HG03520 (cell line): ENCODE data around the gene CPNE1.

Experiments used
- ATAC-seq: cut with Tn5 transposase; IDR thresholded peaks from one replicate; pipeline ENCODE4 v1.9.1; 2021; ENCODE audit warnings: mild to moderate bottlenecking, moderate library complexity; ENCODE audit not compliant: unreplicated experiment

CPNE1 gene

GRCh38 chr20:35600993-35601973 is 63.4 kb downstream of the CPNE1 start:
- no peak for ATAC-seq

DNA sequence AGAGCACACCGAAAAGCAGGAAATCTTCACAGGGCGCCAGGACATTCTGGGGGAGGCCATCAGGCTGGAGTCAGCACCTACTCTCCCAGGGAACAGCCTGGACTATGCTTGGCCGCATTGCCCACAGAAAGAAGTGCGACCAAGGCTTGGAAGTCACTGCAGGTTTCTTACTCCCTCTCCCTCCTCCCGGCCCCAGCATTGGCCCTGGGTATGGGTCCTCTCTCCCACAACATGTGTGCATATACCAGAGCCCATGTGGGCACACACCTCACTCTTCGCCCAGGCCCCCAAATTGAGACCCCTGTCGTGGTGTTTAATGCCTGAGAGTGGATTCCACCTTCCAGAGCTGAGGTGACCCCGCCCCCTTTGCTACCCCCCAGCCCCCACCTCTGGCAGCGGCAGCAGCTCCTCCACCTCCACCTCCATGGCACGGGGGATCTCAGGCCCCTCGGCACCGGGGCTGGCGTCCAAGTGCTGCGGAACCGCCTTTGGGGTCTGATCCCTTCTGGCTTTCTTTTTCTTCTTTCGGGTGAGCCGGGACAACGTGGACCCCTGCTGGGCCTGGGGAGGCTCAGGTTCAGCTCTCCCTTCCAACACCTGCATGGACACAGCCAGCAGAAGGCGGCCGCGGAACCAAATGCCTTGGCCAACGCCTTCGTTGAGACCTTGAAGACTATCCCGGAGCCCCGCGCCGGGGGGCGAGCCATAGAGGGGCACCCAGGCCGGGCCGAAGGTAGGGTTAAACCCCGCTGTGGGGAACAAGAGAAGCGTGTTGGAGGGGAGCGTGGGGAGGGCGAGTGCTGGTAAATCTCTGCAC is 64.3 kb downstream of the CPNE1 start:
- no peak for ATAC-seq

- no peak for ATAC-seq
Measured at GRCh38 chr20:35599776-35600120, 65.0 kb downstream of the CPNE1 start.

GRCh38 chr20:35598899-35599775 is 65.6 kb downstream of the CPNE1 start:
- no peak for ATAC-seq

- no peak for ATAC-seq
Measured at GRCh38 chr20:35598476-35598875, 66.2 kb downstream of the CPNE1 start.

- no peak for ATAC-seq
Measured at GRCh38 chr20:35597186-35597585, 67.5 kb downstream of the CPNE1 start.

DNA sequence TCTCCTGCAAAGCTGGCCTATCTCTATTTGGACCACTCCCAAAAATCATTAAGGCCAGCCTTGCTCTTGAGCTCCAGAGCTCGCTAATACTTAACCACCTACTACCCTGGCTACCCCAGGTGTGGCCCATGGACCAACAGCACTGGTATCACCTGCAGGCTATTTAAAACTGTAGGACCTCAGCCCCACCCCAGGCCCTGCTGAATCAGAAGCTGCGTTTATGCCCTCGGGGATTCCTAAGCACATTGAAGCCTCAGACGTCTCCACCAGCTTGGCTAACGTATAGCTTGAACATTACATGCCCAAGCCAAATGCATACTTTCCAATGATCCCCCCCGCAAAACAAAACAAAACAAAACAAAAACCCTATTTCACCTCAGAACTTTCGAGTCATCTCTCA is 68.8 kb downstream of the CPNE1 start:
- no peak for ATAC-seq

GRCh38 chr20:35595456-35595855 is 69.2 kb downstream of the CPNE1 start:
- no peak for ATAC-seq

DNA sequence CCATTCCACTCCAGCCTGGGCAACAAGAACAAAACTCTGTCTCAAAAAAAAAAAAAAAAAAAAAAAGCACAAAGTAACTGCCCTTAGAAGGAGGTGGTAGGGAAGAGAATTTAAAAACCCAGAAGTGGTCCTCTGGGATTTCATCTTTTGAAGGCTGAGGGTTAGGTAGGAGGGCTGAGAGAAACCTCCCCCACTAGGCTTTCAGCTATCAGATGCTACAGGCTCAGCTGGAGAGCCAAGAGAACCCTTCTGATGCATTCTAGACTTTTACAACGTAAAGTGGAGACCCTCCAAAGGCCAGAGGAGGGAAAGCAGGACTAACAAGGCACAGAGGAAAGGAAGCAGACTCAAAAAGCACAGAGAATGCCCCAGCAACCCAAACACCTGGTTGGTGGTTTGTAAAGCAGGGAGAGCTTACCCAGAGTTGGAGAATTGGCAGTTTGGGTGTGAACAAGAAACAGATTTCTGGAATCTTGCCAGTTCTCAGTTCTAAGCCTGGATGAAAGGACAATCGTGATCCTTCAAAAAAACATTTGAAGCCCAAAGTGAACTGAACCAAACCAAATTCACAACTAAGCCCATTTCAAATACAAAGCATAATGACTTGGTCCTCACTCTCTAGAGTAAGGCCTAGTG is 72.2 kb downstream of the CPNE1 start:
- ATAC-seq = no peak

DNA sequence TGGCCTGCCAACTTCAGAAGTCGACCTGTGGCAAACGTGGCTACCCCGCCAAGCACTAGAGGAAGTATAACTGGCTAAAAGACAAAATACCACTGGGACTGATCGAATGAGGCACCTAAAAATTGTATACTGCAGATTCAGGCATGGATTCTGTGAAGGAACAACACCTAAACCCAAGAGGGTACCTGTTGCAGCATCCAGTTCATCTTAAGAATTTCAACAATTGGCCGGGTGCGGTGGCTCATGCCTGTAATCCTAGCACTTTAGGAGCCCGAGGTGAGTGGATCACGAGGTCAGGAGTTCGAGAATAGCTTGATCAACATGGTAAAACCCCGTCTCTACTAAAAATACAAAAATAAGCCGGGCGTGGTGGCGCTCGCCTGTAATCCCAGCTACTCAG is 76.3 kb downstream of the CPNE1 start:
- no peak for ATAC-seq

GRCh38 chr20:35587436-35587835 is 77.3 kb downstream of the CPNE1 start:
- ATAC-seq = no peak

- no peak for ATAC-seq
Measured at GRCh38 chr20:35586751-35587425, 77.8 kb downstream of the CPNE1 start.

- ATAC-seq = no peak
Measured at GRCh38 chr20:35583636-35584560, 80.8 kb downstream of the CPNE1 start.

GRCh38 chr20:35582741-35583404 is 81.8 kb downstream of the CPNE1 start:
- ATAC-seq = no peak

DNA sequence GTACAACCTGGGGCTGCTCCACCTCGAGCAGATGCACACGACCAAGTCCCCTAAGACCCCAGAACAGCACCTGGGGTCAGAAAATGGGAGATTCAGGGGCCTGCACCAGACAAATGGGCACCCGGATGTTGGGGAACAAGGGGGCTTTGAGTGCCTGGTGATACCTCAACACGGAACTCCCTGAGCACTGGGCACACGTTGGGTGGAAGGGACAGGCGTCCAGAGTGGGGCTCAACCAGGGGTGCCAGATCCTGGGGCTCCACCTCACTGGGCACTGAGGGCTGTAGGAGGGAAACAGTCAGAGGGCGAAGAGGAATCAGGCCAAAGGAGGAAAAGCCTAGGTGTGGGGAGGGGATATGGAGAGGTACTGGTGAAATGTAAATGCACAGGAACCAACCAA is 82.6 kb downstream of the CPNE1 start:
- no peak for ATAC-seq

GRCh38 chr20:35579196-35579595 is 85.5 kb downstream of the CPNE1 start:
- no peak for ATAC-seq

- ATAC-seq = no peak
Measured at GRCh38 chr20:35578469-35578868, 86.2 kb downstream of the CPNE1 start.

- ATAC-seq = no peak
Measured at GRCh38 chr20:35576816-35577215, 87.9 kb downstream of the CPNE1 start.
